ENCODE results near the gene GPC6. TPM values are rescaled to one million over a fixed set of nuclear protein-coding genes. Genes with fewer than 3 reads are reported as not detected.

GPC6 gene
- total and polyA plus RNA-seq, 10 donors = 0.22 to 9.3 (median 4.5) TPM

GRCh38 chr13:93775027-93775426, 548.4 kb downstream of the GPC6 start:
- H3K9me3 ChIP-seq = no peaks in the 10 kb centered on the region
- intact Hi-C loops (cut with DNase I; ENCODE audit: low total_unique reads) = no loop called here
- DNase-seq = no peak
- no peaks in the 10 kb centered on the region for H3K27me3 ChIP-seq (replicated peaks in 1 of 7)
- WGBS, 5 donors = 82 to 92% (median 89%) methylated on average over 4 of the region's 4 CpGs
- no peak overlapping the region for H3K4me3 ChIP-seq
- H3K36me3 ChIP-seq = no peaks in the 10 kb centered on the region
- H3K4me1 ChIP-seq = no peaks in the 10 kb centered on the region
- TF ChIP-seq POLR2A (IDR thresholded peaks at IDR 0.05) = no peak
- no peak for TF ChIP-seq POLR2AphosphoS5 (IDR thresholded peaks at IDR 0.05)
- no peak for TF ChIP-seq CTCF (IDR thresholded peaks at IDR 0.05 in 8 of 11, conservative IDR thresholded peaks at IDR 0.05 in 3 of 11)
- no peak overlapping the region for H3K27ac ChIP-seq

- no peaks in the 10 kb centered on the region for H3K4me1 ChIP-seq
- DNase-seq = no peak
- no peaks in the 10 kb centered on the region for H3K36me3 ChIP-seq
- no peak overlapping the region for H3K4me3 ChIP-seq
- H3K27ac ChIP-seq = no peak overlapping the region
- TF ChIP-seq POLR2A (IDR thresholded peaks at IDR 0.05) = no peak
- TF ChIP-seq CTCF (IDR thresholded peaks at IDR 0.05 in 8 of 11, conservative IDR thresholded peaks at IDR 0.05 in 3 of 11) = no peak
- TF ChIP-seq POLR2AphosphoS5 (IDR thresholded peaks at IDR 0.05) = no peak
- H3K9me3 ChIP-seq = no peaks in the 10 kb centered on the region
- intact Hi-C loops (cut with DNase I; ENCODE audit: low total_unique reads) = no loop called here
- WGBS, 5 donors = 71 to 82% (median 76%) methylated on average over 8 of the region's 8 CpGs
- no peaks in the 10 kb centered on the region for H3K27me3 ChIP-seq (replicated peaks in 1 of 7)
These were observed 549.0 kb downstream of the GPC6 start for GRCh38 chr13:93775507-93776108.

- Histone ChIP-seq H3K27me3 (replicated peaks in 1 of 7) (no peaks in the 10 kb centered on the region), H3K4me3 (no peak overlapping the region), H3K9me3 (no peaks in the 10 kb centered on the region), H3K27ac (no peak overlapping the region), H3K36me3 (no peaks in the 10 kb centered on the region), H3K4me1 (no peaks in the 10 kb centered on the region)
- TF ChIP-seq POLR2AphosphoS5 (IDR thresholded peaks at IDR 0.05) = no peak
- no peak for TF ChIP-seq POLR2A (IDR thresholded peaks at IDR 0.05)
- no peak for TF ChIP-seq CTCF (IDR thresholded peaks at IDR 0.05 in 8 of 11, conservative IDR thresholded peaks at IDR 0.05 in 3 of 11)
- intact Hi-C loops (cut with DNase I; ENCODE audit: low total_unique reads) = no loop called here
- DNase-seq = no peak
- WGBS, 5 donors = 75 to 86% (median 80%) methylated on average over 5 of the region's 5 CpGs
These were observed 550.3 kb downstream of the GPC6 start for GRCh38 chr13:93776936-93777335.

GRCh38 chr13:93777504-93777903, 550.9 kb downstream of the GPC6 start:
- no peak overlapping the region for H3K4me3 ChIP-seq
- no peaks in the 10 kb centered on the region for H3K4me1 ChIP-seq
- intact Hi-C loops (cut with DNase I; ENCODE audit: low total_unique reads) = no loop called here
- TF ChIP-seq POLR2AphosphoS5 (IDR thresholded peaks at IDR 0.05) (no peak), POLR2A (IDR thresholded peaks at IDR 0.05) (no peak), CTCF (IDR thresholded peaks at IDR 0.05 in 8 of 11, conservative IDR thresholded peaks at IDR 0.05 in 3 of 11) (no peak)
- H3K36me3 ChIP-seq = no peaks in the 10 kb centered on the region
- 85 to 94% (median 91%) methylated on average over 2 of the region's 2 CpGs for WGBS, 5 donors
- no peaks in the 10 kb centered on the region for H3K9me3 ChIP-seq
- H3K27me3 ChIP-seq (replicated peaks in 1 of 7) = no peaks in the 10 kb centered on the region
- no peak for DNase-seq
- no peak overlapping the region for H3K27ac ChIP-seq
